ENCODE data around the gene SMARCA4. TPM values are rescaled to one million over a fixed set of nuclear protein-coding genes. Genes with fewer than 3 reads are reported as not detected.

Gene SMARCA4
- 82.2 and 97.7 TPM in 2 replicates for total RNA-seq

DNA sequence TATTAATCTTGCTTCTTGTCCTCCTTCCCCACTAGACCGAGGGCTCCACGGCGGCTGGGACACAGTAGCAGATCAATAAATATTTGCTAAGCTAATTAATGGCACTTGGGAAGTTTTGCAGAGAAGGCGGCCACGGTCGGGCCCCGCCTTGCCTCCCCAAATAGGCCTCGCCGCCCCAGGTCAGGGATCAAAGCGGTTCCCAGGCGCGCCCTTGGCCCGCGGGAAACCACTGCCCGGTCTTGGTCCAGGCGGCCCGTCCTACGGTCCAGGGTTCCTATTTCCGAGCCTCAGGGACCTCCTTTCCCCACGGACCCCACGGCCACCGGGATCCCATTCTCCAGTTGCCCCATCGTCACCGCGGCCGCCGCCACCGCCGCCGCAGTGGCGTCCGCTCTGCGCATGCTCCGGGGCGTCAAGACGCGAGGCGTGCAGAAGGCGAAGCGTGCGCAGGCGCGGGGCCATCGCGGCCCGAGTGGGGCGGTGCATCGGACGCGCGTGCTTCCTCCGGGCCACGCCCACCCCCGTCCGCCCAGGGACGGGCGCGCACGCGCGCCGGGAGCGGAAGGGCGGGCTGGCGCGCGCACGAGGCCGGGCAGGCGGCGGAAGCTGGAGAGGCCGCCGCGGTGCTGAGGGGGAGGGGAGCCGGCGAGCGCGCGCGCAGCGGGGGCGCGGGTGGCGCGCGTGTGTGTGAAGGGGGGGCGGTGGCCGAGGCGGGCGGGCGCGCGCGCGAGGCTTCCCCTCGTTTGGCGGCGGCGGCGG is at the start of gene SMARCA4:
Gene SMARCA4, plus strand, starts transcription at position 717 of the 759 bp plus-strand sequence. CDS start 23,122 bp downstream, outside the sequence.

DNA sequence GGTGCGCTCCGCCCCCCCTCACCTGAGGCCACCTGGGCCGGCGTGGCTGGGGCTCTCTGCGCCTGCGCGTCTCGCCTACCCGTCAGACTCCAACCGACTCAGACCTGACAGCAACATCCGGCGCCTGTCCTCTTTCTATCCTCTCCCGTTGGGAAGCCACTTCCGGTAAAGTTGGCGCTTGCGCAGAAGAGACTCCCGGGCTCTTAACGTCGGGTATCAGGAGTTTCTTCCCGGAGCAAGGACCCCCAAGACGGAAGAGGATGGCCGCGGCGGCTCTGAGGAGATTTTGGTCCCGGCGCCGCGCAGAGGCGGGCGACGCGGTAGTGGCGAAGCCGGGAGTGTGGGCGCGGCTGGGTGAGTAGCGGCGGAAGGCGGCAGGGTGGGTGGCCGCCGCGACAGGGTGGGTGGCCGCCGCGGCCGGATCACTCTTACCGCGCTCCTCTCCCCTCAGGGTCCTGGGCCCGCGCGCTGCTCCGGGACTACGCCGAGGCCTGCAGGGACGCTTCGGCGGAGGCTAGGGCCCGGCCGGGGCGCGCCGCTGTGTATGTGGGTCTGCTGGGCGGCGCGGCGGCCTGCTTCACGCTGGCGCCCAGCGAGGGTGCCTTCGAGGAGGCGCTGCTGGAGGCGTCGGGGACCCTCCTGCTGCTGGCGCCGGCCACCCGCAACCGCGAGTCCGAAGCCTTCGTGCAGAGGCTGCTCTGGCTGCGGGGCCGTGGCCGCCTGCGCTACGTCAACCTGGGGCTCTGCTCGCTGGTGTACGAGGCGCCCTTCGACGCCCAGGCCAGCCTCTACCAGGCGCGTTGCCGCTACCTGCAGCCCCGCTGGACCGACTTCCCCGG is 32.0 kb upstream of the SMARCA4 start, which contains the start of the genes TIMM29 and YIPF2:
Gene TIMM29, plus strand, starts transcription at position 249 of the 839 bp plus-strand sequence. Its CDS starts 12 bp downstream, at position 261.
Gene YIPF2, minus strand, starts transcription at position 77 of the 839 bp plus-strand sequence. CDS start 229 bp downstream, outside the sequence.

DNA sequence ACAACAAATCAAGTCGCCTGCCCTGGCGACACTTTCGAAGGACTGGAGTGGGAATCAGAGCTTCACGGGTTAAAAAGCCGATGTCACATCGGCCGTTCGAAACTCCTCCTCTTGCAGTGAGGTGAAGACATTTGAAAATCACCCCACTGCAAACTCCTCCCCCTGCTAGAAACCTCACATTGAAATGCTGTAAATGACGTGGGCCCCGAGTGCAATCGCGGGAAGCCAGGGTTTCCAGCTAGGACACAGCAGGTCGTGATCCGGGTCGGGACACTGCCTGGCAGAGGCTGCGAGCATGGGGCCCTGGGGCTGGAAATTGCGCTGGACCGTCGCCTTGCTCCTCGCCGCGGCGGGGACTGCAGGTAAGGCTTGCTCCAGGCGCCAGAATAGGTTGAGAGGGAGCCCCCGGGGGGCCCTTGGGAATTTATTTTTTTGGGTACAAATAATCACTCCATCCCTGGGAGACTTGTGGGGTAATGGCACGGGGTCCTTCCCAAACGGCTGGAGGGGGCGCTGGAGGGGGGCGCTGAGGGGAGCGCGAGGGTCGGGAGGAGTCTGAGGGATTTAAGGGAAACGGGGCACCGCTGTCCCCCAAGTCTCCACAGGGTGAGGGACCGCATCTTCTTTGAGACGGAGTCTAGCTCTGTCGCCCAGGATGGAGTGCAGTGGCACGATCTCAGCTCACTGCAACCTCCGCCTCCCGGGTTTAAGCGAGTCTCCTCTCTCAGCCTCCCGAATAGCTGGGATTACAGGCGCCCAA is 128.6 kb downstream of the SMARCA4 start, which contains the start of gene LDLR:
Gene LDLR, plus strand, starts transcription at position 210 of the 760 bp plus-strand sequence. Its CDS starts 86 bp downstream, at position 296.

Other genes starting within 250 kb of the SMARCA4 start
- gene DNM2, start 243.0 kb upstream of the SMARCA4 start, total RNA-seq, result 67.5 and 69.0 TPM in 2 replicates
- gene TMED1, start 124.8 kb upstream of the SMARCA4 start, total RNA-seq, result 51.5 and 57.7 TPM in 2 replicates
- 0.39 and 0.42 TPM in 2 replicates for gene C19orf38, start 112.6 kb upstream of the SMARCA4 start, total RNA-seq
- gene CARM1, start 89.5 kb upstream of the SMARCA4 start, total RNA-seq, result 31.1 and 33.9 TPM in 2 replicates
- gene YIPF2, start 32.4 kb upstream of the SMARCA4 start, total RNA-seq, result 57.3 and 79.5 TPM in 2 replicates
- gene TIMM29, start 32.2 kb upstream of the SMARCA4 start, total RNA-seq, result 25.2 and 29.9 TPM in 2 replicates
- gene LDLR, start 128.4 kb downstream of the SMARCA4 start, total RNA-seq, result 255 and 361 TPM in 2 replicates
- 14.7 and 43.4 TPM in 2 replicates for gene SPC24, start 194.8 kb downstream of the SMARCA4 start, total RNA-seq
- gene KANK2, start 236.5 kb downstream of the SMARCA4 start, total RNA-seq, result 15.2 and 19.4 TPM in 2 replicates